HG03175 (cell line): ENCODE measurements around the gene LAMB2.
A peak's percentile ranks its signal among the peaks of the same experiment; 100 is the strongest.

Experiments used
- ATAC-seq: cut with Tn5 transposase; IDR thresholded peaks from one replicate; pipeline ENCODE4 v1.9.1; 2021; ENCODE audit warnings: mild to moderate bottlenecking, moderate library complexity; ENCODE audit not compliant: unreplicated experiment

The LAMB2 gene

DNA sequence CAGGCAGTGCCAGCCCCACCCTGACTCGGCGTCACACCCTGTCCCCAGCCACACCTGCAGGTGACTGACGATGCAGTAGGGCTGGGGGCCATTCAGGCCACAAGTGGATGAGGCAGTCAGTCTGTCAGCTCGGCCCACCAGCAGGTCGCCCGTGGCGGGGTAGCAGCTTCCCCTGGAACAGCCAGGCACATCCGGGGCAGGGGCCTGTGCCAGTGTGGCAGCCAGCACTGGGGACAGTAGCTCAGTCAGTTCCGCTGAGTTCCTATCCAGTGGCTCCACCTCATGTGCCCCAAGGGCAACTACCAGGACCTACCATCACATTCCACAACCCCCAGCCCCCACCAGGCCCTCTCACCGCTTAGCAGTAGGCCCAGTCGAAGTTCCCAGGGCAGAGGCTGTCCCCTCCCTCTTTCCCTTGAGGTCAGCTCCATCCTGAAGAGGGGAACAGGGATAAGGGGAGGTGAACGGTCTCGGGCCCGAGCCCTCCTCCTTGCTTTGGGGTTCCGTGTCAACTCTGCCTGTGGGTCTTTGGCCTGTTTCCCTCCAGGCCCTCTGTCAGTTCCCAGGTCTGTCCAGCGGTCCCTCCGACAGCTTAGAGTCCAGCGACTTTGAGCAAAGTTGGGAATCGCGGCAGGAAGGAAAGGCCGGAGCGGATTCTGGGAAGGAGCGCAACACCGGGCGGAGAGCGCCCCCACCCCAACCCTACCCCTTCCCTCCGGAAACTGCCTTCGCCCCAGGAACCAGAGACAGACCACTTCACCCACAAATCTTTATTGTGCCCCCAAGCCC lies at the start of gene LAMB2:
LAMB2 (minus strand) TSS at position 614 of the 789 bp plus-strand sequence; CDS start at position 431, 183 bp downstream.
- ATAC-seq: no peak

DNA sequence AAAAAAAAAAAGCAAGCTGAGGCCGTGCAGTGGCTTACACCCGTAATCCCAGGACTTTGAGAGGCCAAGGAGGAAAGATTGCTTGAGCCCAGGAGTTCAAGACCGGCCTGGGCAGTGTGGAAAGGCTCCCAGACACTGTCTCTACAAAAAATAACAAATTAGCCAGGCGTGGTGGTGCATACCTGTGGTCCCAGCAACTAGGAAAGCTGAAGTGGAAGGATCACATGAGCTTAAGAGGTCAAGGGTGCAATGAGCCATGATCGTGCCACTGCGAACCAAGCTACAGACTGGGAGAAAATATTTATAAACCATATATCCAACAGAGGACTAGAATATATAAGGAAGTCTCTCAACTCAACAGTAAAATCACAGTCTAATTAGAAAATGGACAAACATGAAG lies 48.5 kb upstream of the LAMB2 start:
- ATAC-seq: no peak

DNA sequence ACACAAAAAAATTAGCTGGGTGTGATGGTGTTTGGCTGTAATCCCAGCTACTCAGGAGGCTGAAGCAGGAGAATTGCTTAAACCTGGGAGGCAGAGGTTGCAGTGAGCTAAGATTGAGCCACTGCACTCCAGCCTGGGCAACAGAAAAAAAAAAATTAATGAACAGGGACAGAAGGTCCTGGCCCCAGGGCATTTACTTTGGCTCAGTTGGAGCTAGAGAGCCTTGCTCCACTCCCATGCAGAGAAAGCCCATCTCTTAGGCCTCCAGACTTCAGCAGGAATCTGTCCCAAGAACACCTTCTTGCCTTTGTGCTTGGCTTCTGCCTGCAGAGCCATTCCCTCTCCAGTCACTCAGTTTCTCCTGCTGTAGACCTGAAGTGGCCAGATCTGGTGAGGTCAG lies 47.3 kb upstream of the LAMB2 start:
- no peak for ATAC-seq

DNA sequence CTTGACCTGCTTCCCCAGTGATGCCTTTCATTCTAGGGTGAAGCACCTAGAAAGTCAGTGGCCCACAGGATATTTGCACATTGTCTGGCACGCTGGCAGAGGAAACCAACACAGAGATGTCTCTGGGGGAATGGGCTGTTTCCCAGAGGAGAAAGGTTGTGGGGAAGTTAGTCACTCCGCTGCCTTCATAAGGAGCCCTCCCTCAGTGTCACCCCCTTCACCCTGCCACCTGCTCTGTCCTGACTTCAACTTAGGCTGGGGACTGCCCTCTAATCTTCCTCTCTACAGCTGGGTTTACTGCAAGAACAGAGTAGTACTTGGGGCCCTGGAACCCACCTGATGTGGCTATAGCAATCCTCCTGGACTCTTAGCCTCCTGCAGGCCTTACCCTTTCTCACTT lies 44.2 kb upstream of the LAMB2 start:
- ATAC-seq: no peak

DNA sequence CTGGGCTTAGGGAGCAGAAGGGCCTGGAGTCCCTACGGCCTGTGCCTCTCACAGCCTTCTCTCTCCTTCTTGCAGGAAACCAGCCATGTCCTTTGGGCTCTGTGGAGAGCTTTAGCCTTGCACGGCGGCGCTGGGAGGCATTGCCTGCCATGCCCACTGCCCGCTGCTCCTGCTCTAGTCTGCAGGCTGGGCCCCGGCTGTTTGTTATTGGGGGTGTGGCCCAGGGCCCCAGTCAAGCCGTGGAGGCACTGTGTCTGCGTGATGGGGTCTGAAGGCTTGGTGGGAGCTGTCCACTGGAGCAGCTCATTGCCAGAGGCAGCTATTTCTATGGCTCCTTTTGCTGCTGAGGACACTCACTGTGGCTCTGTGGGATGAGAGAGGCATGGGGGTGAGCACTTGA lies 42.7 kb upstream of the LAMB2 start:
- no peak for ATAC-seq

DNA sequence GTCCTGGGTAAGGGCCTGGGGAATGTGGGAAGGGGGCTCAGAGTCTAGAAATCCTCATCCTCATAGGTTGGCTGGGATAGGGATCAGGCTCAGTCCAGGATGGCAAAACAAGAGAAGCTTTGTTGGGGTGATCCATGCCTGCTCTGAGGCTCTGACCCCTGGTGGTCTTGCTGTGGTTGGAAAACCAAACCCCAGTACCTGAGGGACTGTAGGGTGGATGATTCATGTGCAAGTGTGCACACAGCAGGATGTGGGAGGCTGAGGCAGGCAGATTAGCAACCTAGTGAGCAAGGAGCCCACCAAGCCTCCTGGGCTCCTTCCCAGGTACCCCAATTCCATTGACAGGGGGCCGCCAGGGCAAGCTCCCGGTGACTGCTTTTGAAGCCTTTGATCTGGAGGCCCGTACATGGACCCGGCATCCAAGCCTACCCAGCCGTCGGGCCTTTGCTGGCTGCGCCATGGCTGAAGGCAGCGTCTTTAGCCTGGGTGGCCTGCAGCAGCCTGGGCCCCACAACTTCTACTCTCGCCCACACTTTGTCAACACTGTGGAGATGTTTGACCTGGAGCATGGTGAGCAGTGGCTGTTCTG lies 41.6 kb upstream of the LAMB2 start:
- no peak for ATAC-seq

DNA sequence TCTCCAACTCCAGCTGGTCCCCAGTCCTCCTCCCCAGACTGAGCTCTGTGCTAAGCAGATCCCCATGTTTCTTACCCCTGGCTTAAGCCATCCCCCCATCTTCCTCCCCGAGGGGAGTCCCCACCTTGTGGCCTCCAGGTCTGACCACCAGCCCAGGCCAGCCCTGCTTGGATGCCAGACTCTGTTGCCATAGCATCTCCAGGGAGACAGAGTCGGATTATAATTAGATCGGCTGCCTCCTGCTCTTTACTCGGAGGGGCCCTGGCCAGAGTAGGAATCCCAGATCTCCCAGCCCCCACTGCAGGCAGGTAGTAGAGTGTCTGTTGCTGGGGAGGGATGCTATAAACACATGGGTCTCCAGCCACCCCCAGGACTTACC lies 40.9 kb upstream of the LAMB2 start:
- ATAC-seq: no peak

DNA sequence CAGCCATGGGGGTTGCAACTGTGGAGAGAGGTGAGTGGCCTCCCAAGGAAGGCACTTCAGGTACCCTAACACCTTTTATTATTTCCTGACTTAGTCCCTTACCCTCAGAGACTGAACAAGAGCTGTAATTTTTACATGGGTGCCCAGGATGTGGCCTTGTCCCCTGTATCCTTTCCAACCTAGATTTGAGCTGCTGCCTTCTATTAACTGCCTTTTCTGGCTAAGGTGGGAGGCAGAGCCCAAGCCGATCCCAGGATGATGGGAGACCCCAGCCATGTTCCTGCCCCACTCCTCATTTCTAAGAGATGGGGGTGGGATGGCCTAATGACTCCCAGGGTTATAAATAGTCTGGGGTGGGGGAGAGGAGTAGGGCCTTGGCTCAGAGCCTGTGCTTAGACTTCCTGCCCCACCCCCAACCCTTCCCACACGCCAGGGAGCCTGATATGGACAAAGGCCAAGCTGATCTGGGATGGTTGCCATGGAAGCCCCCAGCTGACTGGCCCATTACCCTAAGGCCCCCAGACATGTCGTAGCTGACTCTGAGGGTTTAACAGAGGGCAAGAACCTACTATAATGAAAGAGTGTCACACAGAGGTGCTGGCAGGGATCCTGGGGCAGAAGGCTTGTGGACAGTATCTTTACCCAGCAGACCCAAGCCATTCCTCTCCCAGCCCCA lies 40.4 kb upstream of the LAMB2 start:
- ATAC-seq: no peak

DNA sequence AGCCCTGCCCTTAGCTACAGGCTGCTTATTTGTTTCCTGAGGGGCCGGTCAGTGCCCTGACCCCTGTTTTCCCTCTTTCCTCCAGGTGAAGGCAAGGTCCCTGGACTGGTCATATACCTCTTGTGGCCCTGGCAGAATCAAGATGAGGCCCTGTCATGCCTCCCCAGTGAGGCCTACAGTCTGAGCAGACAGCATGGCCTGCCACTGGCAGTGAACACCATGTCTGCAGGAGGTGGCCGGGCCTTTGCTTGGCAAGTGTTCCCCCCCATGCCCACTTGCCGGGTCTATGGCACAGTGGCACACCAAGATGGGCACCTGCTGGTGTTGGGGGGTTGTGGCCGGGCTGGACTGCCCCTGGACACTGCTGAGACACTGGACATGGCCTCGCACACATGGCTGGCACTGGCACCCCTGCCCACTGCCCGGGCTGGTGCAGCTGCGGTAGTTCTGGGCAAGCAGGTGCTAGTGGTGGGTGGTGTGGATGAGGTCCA lies 39.7 kb upstream of the LAMB2 start:
- ATAC-seq: no peak

DNA sequence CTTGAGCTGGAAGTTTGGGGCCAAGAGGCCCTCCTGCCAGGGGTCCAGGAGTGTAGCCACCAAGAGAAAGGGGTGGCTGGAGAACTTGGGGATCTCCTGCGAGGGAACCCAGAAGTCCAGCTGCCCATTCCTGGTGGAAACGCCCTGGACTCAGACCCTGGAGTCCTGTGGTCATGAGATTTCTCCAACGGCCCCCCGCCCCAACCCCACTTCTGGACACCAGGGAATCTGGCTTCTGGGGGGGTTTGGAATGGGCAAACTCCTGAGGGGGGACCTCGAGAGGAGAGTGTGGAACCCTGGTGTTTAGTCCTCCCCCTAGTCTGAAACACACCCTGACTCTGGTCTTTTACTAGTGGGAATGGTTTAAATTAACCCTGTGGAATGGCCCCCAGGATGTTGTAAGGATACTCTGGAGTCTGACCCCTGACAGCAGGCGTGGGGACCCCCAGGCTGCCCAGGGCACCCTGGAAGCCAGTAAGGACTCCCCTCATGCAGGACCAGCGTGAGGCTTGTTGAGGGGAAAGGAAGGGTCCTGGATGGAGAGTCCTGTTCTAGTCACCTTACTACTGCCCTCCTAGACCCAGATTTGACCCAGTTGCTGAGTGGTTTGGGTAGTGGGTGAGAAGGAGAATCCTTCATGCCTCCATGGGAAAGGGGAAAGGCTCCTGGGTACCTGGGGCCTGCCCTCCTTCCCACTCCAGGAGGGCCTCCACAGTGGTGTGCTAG lies 39.1 kb upstream of the LAMB2 start:
- no peak for ATAC-seq

DNA sequence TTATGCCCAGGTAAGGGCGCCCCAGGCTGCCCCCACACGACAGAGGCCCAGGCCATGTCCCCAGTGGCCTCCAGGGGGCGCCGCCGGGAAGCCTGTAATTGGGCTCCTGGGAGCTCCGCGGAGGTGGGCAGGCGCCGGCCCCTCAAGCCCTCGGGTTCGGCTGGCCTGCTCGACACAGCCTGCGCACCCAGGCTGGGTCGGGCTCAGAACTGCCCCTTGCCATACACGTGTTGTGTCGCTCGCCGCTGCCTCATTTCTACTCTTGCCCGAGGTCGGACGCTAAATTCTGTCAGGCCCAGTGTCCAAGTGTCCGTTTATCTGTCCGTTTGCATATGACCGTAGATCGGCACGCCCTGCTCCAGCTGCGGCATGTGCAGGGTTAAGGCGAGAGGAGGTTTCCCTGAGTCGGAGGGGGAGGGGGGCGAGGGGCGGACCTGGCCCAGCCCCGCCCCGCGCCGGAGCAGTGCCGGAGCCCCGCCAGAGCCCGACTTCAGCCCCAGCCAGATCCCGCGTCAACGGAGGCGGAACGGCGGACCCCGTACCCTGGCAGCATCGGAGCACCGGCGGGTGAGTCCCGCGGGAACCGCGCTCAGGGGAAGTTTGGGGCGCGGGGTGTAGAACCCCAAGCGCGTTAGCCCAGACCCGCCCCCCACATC lies 38.4 kb upstream of the LAMB2 start, which contains the start of gene KLHDC8B:
KLHDC8B (plus strand) TSS at position 480 of the 656 bp plus-strand sequence. CDS start 1,172 bp downstream, outside the sequence.
- ATAC-seq: peak; percentile 63

DNA sequence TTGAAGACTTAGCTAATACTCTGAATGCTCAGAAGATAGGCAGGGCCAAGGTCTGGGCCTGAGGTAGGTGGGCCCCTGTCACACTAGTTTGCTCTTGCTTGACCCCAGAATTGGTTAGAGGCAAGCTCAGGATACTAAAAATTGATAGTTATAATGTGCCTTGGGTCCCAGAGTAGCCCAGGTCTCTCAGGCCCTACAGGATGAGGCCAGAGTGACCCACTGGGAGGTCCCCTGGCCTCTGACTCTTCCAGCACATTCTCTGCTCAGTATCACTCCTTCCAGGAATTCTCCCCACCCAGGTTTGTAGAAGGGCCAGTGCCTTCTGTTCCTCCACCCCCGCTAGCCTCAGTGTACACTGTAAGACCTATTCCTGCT lies 37.9 kb upstream of the LAMB2 start:
- no peak for ATAC-seq

DNA sequence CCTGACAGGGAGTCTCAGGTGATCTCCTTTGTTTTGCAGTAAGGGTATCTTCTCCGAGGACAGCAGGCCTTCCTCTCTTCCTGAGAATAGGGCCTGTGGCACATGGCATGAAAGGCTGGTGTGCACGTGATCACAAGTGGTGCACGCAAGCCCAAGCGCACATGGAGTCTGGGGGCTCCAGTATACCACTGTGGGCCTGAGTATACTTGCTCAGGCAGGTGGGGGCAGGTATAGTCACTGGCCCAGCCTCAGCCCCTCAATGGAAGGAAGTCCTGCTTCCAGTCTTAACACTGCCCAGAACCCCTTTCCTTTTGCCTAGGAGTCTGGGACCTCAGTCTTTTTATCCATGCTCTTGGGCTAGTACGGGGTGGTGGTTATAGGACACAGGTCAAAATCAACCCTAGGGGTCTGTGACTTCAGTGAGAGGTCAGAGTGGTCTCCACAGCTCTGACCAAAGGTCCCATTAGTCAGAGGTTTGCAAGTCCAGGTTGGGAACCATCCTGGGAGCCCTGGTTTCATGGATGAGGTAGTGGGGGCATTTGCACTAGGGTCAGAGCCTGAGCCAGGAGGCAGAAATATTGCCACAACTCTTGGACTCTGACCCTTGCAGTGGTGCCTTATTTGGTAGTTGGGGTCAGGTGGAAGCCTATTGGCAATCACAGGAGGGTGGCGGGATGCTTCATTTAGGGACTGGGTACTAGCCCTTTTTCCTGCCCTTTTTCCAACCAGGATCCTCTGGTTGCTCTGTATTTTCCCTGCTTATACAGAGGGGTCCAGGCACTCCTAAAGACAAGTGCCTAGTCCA lies 34.1 kb upstream of the LAMB2 start:
- no peak for ATAC-seq

DNA sequence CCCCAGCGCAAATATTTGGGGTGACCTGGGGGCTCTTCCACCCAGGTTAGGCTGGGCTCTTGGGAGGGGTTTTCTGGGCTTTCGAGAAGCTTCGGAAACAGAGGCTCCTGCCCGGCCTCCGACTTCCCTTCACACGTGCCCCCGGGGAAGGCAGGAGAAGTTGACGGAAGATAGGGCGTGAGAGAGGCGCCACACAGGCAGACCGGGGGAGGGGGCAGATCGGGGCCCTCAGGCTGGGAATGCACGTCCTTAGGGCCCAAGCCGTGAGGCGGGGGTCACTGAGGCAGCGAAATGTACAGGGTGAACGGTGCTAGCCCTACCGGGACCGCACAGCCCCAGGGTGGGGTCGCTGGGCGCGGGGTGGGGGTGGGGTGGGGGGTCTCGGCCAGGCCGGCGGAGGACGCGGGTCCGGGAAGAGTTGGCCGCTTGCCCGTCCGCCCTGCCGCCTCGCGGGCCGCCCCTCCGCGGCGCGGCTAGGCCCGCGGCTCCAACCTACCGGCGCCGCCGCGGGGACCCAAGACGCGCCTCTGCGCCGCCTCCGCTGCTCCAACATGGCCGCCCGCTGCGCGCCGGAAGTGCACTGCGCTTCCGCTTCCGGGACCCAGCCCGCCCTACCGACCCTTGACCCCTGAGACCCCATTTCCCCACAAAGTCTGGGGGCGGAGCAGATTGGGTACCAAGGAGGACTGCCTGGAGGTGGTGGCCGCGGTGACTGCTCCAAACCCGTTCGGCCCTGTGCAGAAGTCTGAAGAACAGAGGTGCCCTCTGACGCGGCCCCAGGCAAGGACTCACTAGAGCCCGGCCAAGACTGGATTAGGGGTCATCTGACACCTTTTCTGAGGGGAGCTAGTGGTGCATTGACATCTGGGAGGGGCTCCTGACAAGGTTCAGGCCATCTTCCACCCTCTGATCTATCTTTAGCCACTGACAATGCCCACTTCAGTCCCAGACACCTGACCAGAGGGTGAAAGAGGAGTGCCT lies 33.2 kb upstream of the LAMB2 start, which contains the start of gene CCDC71:
CCDC71 (minus strand) TSS at position 561 of the 981 bp plus-strand sequence. CDS start 2,123 bp downstream, outside the sequence.
- ATAC-seq: peak; percentile 69

DNA sequence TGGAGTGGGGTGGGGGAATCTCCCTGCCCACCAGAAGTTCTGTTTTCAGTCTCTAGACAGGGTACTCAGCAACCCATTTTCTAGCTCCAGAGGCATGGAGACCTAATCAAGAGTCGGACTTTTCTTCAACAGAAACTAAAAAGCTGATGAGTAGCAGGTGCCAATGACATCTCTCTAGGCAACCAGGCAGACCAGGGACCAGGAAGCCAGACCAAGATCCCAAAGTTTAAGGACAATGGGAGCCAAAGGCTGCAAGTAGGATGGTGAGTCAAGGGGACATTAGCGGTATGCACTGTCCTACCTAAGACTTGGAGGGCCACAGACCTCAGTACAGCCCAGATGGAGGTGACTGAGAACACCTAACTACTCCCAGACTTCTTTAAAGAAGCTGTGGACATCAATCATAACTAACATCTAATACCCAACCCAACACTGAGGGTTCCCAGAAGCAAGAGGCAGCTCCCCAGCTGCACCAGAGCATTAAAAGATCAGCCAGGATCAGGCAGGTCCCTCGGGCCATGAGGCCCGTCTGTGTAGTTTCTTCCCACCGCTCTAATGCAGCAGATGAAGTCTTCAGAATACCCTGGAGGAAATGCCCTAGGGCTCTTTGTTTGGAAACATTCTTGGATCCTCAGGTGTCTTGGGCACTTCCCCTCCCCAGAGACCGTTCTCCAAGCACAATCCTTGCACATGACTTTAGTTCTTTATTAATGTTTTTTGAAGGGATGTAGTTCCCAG lies 32.3 kb upstream of the LAMB2 start:
- ATAC-seq: no peak

DNA sequence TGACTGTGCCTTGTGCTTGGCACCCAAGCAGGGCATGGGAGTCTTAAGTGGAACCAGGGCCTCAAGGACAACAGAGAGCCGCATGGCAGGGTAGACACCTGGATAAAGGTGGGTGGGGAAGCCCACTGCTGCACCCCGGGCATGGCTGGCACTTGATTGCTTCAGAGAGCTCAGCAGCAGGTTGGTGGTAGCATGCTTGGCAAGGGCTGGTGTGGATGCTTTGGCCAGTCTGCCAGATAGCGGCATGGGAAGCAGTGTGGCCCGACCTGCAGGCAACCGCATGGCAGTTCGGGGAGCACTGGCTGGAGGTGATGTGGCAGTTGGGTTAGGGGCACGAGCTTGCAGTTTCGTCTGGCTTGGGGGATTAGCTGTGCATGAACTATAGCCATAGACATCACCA lies 30.8 kb upstream of the LAMB2 start:
- ATAC-seq: no peak

DNA sequence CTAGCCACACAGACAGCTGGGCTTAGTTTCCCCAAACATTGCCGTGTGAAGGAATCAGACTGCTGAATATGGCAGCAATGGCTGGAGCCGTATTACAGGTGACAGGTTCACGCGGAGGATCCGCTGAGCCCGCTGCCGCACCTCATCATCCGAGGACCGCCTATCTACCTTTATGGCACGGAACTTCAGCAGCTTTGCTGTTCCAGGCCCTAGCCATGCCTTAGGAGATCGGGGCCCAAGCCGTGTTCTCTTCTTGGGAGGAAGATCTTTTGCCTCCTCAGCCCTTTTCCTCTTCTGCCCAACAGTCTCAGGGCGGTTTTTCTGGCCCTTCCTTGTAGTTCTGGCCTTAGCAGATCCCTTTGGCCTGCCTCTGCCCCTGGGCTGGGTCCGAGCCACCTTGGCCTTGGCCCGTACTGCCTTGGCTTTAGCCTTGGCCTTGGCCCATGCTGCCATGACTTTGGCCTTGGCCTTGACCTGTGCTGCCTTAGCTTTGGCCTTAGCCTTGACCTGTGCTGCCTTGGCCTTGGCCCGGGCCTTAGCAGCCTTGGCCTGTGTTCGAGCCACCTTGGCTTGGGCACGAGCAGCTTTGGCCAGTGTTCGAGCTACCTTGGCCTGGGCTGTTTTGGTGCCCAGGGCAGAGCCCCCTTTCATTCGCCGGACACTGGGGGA lies 30.0 kb upstream of the LAMB2 start:
- ATAC-seq: no peak
